Measurements from ENCODE around the gene NRXN3. TPM values are rescaled to one million over a fixed set of nuclear protein-coding genes. Genes with fewer than 3 reads are reported as not detected.

The NRXN3 gene
- total and polyA plus RNA-seq, 2 experiments from 2014 or later, result 1.0 to 1.8 TPM

- Mint-ChIP-seq H3K4me3 (no peak overlapping the region), H3K9me3 (no peaks in the 10 kb centered on the region), H3K27ac (no peak overlapping the region), H3K36me3 (ENCODE audit: low read depth) (no peaks in the 10 kb centered on the region), H3K4me1 (peaks cover 14% of the 10 kb centered on the region; the same call in 2 of the 3 replicates), H3K27me3 (ENCODE audit: insufficient read depth, low read depth, poor library complexity) (no peaks in the 10 kb centered on the region)
- no peak overlapping the region for H2AFZ ChIP-seq
- no peaks in the 10 kb centered on the region for H3K79me2 ChIP-seq (replicated peaks; ENCODE audit: insufficient read depth)
- H3K4me2 ChIP-seq, result no peak overlapping the region
- ATAC-seq (no peak), DNase-seq (ENCODE audit: low spot score) (no peak)
- H3K27ac ChIP-seq (ENCODE audit: low read depth), result no peak overlapping the region
- no peaks in the 10 kb centered on the region for H3K27me3 ChIP-seq (ENCODE audit: insufficient read depth)
- no peaks in the 10 kb centered on the region for H3K4me1 ChIP-seq (ENCODE audit: insufficient read depth)
- no peaks in the 10 kb centered on the region for H3F3A ChIP-seq (replicated peaks; ENCODE audit: low read depth)
- 0 out of 2 replicates have a peak, but pooled peaks cover 7% of the 10 kb centered on the region for H3K9me2 ChIP-seq (ENCODE audit: insufficient read depth)
- TF ChIP-seq CREB1 (CRISPR knock-in tag; IDR thresholded peaks at IDR 0.05; ENCODE audit: low read depth) (no peak), ETS1 (IDR thresholded peaks at IDR 0.05) (no peak), NANOG (IDR thresholded peaks at IDR 0.05; ENCODE audit: borderline replicate concordance) (no peak), STAT1 (IDR thresholded peaks at IDR 0.05; ENCODE audit: unreplicated experiment) (no peak)
- no peak overlapping the region for H3K4me3 ChIP-seq
- H3K36me3 ChIP-seq (ENCODE audit: insufficient read depth), result no peaks in the 10 kb centered on the region
- no peaks in the 10 kb centered on the region for H4K20me1 ChIP-seq (replicated peaks; ENCODE audit: insufficient read depth)
These were observed 1523.8 kb downstream of the NRXN3 start for GRCh38 chr14:79693935-79694334.

DNA sequence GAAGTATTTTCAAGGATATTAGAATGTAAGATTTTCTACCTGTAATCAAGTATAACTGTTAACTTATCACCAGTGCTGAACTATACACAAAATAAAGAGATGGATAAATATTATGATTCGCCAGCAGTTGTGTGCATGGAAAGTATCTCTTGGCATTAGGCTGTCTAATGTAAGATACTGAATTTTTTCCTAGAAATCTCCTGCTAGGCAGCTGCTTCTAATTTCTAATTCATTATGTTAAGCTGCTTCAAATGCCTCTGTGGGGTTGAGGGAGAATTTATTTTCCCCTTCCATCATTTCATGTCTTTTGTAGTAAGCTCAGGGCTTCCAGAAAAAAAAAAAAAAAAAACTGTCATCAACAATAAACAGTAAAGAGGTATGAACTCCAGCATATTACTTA lies 1525.1 kb downstream of the NRXN3 start:
- Histone ChIP-seq H3K9me2 (ENCODE audit: insufficient read depth) (0 out of 2 replicates have a peak, but pooled peaks cover 7% of the 10 kb centered on the region), H3K4me2 (no peak overlapping the region), H3F3A (replicated peaks; ENCODE audit: low read depth) (no peaks in the 10 kb centered on the region), H3K36me3 (ENCODE audit: insufficient read depth) (no peaks in the 10 kb centered on the region), H3K79me2 (replicated peaks; ENCODE audit: insufficient read depth) (no peaks in the 10 kb centered on the region), H4K20me1 (replicated peaks; ENCODE audit: insufficient read depth) (no peaks in the 10 kb centered on the region), H3K27ac (ENCODE audit: low read depth) (no peak overlapping the region), H3K4me3 (no peak overlapping the region), H3K27me3 (ENCODE audit: insufficient read depth) (no peaks in the 10 kb centered on the region), H3K4me1 (ENCODE audit: insufficient read depth) (no peaks in the 10 kb centered on the region), H2AFZ (no peak overlapping the region)
- Mint-ChIP-seq H3K4me3 (no peak overlapping the region), H3K4me1 (peaks cover 14% of the 10 kb centered on the region; the same call in 2 of the 3 replicates), H3K27ac (no peak overlapping the region), H3K27me3 (ENCODE audit: insufficient read depth, low read depth, poor library complexity) (no peaks in the 10 kb centered on the region), H3K9me3 (no peaks in the 10 kb centered on the region), H3K36me3 (ENCODE audit: low read depth) (no peaks in the 10 kb centered on the region)
- no peak for TF ChIP-seq ZNF331 (CRISPR knock-in tag; IDR thresholded peaks at IDR 0.05; ENCODE audit: low read depth)
- TF ChIP-seq, protein P1, sequence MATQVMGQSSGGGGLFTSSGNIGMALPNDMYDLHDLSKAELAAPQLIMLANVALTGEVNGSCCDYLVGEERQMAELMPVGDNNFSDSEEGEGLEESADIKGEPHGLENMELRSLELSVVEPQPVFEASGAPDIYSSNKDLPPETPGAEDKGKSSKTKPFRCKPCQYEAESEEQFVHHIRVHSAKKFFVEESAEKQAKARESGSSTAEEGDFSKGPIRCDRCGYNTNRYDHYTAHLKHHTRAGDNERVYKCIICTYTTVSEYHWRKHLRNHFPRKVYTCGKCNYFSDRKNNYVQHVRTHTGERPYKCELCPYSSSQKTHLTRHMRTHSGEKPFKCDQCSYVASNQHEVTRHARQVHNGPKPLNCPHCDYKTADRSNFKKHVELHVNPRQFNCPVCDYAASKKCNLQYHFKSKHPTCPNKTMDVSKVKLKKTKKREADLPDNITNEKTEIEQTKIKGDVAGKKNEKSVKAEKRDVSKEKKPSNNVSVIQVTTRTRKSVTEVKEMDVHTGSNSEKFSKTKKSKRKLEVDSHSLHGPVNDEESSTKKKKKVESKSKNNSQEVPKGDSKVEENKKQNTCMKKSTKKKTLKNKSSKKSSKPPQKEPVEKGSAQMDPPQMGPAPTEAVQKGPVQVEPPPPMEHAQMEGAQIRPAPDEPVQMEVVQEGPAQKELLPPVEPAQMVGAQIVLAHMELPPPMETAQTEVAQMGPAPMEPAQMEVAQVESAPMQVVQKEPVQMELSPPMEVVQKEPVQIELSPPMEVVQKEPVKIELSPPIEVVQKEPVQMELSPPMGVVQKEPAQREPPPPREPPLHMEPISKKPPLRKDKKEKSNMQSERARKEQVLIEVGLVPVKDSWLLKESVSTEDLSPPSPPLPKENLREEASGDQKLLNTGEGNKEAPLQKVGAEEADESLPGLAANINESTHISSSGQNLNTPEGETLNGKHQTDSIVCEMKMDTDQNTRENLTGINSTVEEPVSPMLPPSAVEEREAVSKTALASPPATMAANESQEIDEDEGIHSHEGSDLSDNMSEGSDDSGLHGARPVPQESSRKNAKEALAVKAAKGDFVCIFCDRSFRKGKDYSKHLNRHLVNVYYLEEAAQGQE (IDR thresholded peaks at IDR 0.05; ENCODE audit: unreplicated experiment), result no peak
- TF ChIP-seq, protein P2, sequence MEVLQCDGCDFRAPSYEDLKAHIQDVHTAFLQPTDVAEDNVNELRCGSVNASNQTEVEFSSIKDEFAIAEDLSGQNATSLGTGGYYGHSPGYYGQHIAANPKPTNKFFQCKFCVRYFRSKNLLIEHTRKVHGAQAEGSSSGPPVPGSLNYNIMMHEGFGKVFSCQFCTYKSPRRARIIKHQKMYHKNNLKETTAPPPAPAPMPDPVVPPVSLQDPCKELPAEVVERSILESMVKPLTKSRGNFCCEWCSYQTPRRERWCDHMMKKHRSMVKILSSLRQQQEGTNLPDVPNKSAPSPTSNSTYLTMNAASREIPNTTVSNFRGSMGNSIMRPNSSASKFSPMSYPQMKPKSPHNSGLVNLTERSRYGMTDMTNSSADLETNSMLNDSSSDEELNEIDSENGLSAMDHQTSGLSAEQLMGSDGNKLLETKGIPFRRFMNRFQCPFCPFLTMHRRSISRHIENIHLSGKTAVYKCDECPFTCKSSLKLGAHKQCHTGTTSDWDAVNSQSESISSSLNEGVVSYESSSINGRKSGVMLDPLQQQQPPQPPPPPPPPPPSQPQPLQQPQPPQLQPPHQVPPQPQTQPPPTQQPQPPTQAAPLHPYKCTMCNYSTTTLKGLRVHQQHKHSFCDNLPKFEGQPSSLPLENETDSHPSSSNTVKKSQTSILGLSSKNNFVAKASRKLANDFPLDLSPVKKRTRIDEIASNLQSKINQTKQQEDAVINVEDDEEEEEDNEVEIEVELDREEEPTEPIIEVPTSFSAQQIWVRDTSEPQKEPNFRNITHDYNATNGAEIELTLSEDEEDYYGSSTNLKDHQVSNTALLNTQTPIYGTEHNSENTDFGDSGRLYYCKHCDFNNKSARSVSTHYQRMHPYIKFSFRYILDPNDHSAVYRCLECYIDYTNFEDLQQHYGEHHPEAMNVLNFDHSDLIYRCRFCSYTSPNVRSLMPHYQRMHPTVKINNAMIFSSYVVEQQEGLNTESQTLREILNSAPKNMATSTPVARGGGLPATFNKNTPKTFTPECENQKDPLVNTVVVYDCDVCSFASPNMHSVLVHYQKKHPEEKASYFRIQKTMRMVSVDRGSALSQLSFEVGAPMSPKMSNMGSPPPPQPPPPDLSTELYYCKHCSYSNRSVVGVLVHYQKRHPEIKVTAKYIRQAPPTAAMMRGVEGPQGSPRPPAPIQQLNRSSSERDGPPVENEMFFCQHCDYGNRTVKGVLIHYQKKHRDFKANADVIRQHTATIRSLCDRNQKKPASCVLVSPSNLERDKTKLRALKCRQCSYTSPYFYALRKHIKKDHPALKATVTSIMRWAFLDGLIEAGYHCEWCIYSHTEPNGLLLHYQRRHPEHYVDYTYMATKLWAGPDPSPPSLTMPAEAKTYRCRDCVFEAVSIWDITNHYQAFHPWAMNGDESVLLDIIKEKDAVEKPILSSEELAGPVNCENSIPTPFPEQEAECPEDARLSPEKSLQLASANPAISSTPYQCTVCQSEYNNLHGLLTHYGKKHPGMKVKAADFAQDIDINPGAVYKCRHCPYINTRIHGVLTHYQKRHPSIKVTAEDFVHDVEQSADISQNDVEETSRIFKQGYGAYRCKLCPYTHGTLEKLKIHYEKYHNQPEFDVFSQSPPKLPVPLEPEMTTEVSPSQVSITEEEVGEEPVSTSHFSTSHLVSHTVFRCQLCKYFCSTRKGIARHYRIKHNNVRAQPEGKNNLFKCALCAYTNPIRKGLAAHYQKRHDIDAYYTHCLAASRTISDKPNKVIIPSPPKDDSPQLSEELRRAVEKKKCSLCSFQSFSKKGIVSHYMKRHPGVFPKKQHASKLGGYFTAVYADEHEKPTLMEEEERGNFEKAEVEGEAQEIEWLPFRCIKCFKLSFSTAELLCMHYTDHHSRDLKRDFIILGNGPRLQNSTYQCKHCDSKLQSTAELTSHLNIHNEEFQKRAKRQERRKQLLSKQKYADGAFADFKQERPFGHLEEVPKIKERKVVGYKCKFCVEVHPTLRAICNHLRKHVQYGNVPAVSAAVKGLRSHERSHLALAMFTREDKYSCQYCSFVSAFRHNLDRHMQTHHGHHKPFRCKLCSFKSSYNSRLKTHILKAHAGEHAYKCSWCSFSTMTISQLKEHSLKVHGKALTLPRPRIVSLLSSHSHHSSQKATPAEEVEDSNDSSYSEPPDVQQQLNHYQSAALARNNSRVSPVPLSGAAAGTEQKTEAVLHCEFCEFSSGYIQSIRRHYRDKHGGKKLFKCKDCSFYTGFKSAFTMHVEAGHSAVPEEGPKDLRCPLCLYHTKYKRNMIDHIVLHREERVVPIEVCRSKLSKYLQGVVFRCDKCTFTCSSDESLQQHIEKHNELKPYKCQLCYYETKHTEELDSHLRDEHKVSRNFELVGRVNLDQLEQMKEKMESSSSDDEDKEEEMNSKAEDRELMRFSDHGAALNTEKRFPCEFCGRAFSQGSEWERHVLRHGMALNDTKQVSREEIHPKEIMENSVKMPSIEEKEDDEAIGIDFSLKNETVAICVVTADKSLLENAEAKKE (CRISPR knock-in tag; IDR thresholded peaks at IDR 0.05), result no peak
- no peak for DNase-seq (ENCODE audit: low spot score)
- ATAC-seq, result no peak

Measured in GM23338 (cell line).